MM.1S (cell line): Measurements from ENCODE around the gene TMA16.

Experiments
- DNase-seq: peaks from one replicate; pipeline ENCODE4 v3.0.0-alpha.2; 2015
- H2AFZ ChIP-seq: fragments of 300-600 bp; sonication (generic); 2 replicates; pipeline ENCODE4 v1.6.0; 2016; ENCODE audit warnings: antibody characterized with exemption, low read length
- H3F3A ChIP-seq: fragments of 300-600 bp; sonication (generic); 2 replicates; pipeline ENCODE4 v1.6.1; 2016; ENCODE audit warnings: mild to moderate bottlenecking, antibody characterized with exemption, low read length, moderate library complexity, mixed read lengths; ENCODE audit not compliant: insufficient read depth
- H3K27ac ChIP-seq: fragments of 300-600 bp; sonication (generic); 2 replicates; pipeline ENCODE4 v1.5.1; 2016; ENCODE audit warnings: mild to moderate bottlenecking, low read length
- H3K27me3 ChIP-seq: fragments of 300-600 bp; sonication (generic); replicated peaks from 2 replicates; pipeline ENCODE4 v1.6.0; 2016; ENCODE audit warnings: low read length; ENCODE audit not compliant: insufficient read depth
- H3K36me3 ChIP-seq: fragments of 300-600 bp; sonication (generic); replicated peaks from 2 replicates; pipeline ENCODE4 v1.6.1; 2016; ENCODE audit warnings: mild to moderate bottlenecking, low read length, mixed read lengths; ENCODE audit not compliant: insufficient read depth
- H3K4me1 ChIP-seq: fragments of 300-600 bp; sonication (generic); 2 replicates; pipeline ENCODE4 v1.6.1; 2016; ENCODE audit warnings: low read length, mixed read lengths
- H3K4me2 ChIP-seq: fragments of 300-600 bp; sonication (generic); 2 replicates; pipeline ENCODE4 v1.6.0; 2016; ENCODE audit warnings: low read depth, low read length
- H3K4me3 ChIP-seq: fragments of 300-600 bp; sonication (generic); 2 replicates; pipeline ENCODE4 v1.5.1; 2016; ENCODE audit warnings: low read length, mixed read lengths
- H3K79me2 ChIP-seq: fragments of 300-600 bp; sonication (generic); 2 replicates; pipeline ENCODE4 v1.6.1; 2016; ENCODE audit warnings: mixed run types, low read length, mixed read lengths
- H3K9ac ChIP-seq: fragments of 300-600 bp; sonication (generic); 2 replicates; pipeline ENCODE4 v1.6.1; 2016; ENCODE audit warnings: low read length, mixed read lengths
- H3K9me2 ChIP-seq: fragments of 300-600 bp; sonication (generic); replicated peaks from 2 replicates; pipeline ENCODE4 v1.6.1; 2016; ENCODE audit warnings: mild to moderate bottlenecking, low read length, mixed read lengths; ENCODE audit not compliant: insufficient read depth
- H3K9me3 ChIP-seq: fragments of 300-600 bp; sonication (generic); replicated peaks from 2 replicates; pipeline ENCODE4 v1.6.1; 2016; ENCODE audit warnings: mild to moderate bottlenecking, low read length, mixed read lengths; ENCODE audit not compliant: insufficient read depth
- H4K20me1 ChIP-seq: fragments of 300-600 bp; sonication (generic); 2 replicates; pipeline ENCODE4 v1.6.1; 2016; ENCODE audit warnings: mild to moderate bottlenecking, low read length, moderate library complexity, mixed read lengths; ENCODE audit not compliant: insufficient read depth
- CTCF ChIP-seq: fragments of 300-600 bp; sonication (generic); IDR thresholded peaks from 2 replicates; pipeline ENCODE4 v1.5.1; 2016; ENCODE audit warnings: antibody characterized with exemption, low read length, mixed read lengths
- EZH2 ChIP-seq: fragments of 300-600 bp; sonication (generic); optimal IDR thresholded peaks from 2 replicates; pipeline ENCODE3; 2017; ENCODE audit warnings: low read depth, mild to moderate bottlenecking, antibody characterized with exemption, low read length, mixed read lengths
- EZH2phosphoT487 ChIP-seq: fragments of 300-600 bp; sonication (generic); IDR thresholded peaks from 2 replicates; pipeline ENCODE4 v1.6.1; 2018; ENCODE audit warnings: antibody characterized with exemption, low read length

Gene TMA16

GRCh38 chr4:163470391-163470790 lies 24.1 kb upstream of the TMA16 start:
- no peak for TF ChIP-seq EZH2phosphoT487
- no peak overlapping the region for H3K4me2 ChIP-seq
- H4K20me1 ChIP-seq, result no peaks in the 10 kb centered on the region
- no peaks in the 10 kb centered on the region for H3K36me3 ChIP-seq
- H2AFZ ChIP-seq, result no peak overlapping the region
- no peaks in the 10 kb centered on the region for H3K9me2 ChIP-seq
- no peak for DNase-seq
- H3K9ac ChIP-seq, result no peak overlapping the region
- H3F3A ChIP-seq, result no peaks in the 10 kb centered on the region
- H3K27me3 ChIP-seq, result no peaks in the 10 kb centered on the region
- no peaks in the 10 kb centered on the region for H3K4me1 ChIP-seq
- no peak overlapping the region for H3K4me3 ChIP-seq
- H3K9me3 ChIP-seq, result no peaks in the 10 kb centered on the region
- no peaks in the 10 kb centered on the region for H3K79me2 ChIP-seq
- H3K27ac ChIP-seq, result no peak overlapping the region

- H4K20me1 ChIP-seq, result no peaks in the 10 kb centered on the region
- no peak overlapping the region for H3K27ac ChIP-seq
- no peak overlapping the region for H3K9ac ChIP-seq
- no peak for DNase-seq
- no peaks in the 10 kb centered on the region for H3F3A ChIP-seq
- H2AFZ ChIP-seq, result no peak overlapping the region
- H3K79me2 ChIP-seq, result no peaks in the 10 kb centered on the region
- H3K27me3 ChIP-seq, result no peaks in the 10 kb centered on the region
- H3K36me3 ChIP-seq, result no peaks in the 10 kb centered on the region
- no peak overlapping the region for H3K4me3 ChIP-seq
- H3K4me2 ChIP-seq, result no peak overlapping the region
- H3K9me2 ChIP-seq, result no peaks in the 10 kb centered on the region
- TF ChIP-seq CTCF (no peak), EZH2phosphoT487 (no peak), EZH2 (no peak)
- no peaks in the 10 kb centered on the region for H3K4me1 ChIP-seq
- no peaks in the 10 kb centered on the region for H3K9me3 ChIP-seq
Observed at GRCh38 chr4:163473130-163473529, 21.4 kb upstream of the TMA16 start.

- Histone ChIP-seq H3K9me2 (no peaks in the 10 kb centered on the region), H3K9ac (no peak within 1 kb of the TSS), H2AFZ (no peak within 1 kb of the TSS), H3K4me3 (no peak within 1 kb of the TSS), H4K20me1 (no peaks in the 10 kb centered on the region), H3K27ac (no peak within 1 kb of the TSS), H3K4me2 (no peak within 1 kb of the TSS), H3K36me3 (no peaks in the 10 kb centered on the region), H3K27me3 (no peaks in the 10 kb centered on the region), H3K4me1 (no peaks in the 10 kb centered on the region), H3F3A (no peaks in the 10 kb centered on the region), H3K79me2 (no peaks in the 10 kb centered on the region), H3K9me3 (no peaks in the 10 kb centered on the region)
- TF ChIP-seq EZH2phosphoT487, result no peak
- TF ChIP-seq EZH2, result no peak
- TF ChIP-seq CTCF, result no peak
- DNase-seq, result no peak
Observed at GRCh38 chr4:163473576-163473975, 20.9 kb upstream of the TMA16 start, which contains the start of gene TKTL2. TKTL2 (minus strand) TSS chr4:163473754; CDS start chr4:163473734, 20 bp downstream.

GRCh38 chr4:163474027-163474426 lies 20.5 kb upstream of the TMA16 start:
- H3K9me3 ChIP-seq, result no peaks in the 10 kb centered on the region
- no peaks in the 10 kb centered on the region for H3K9me2 ChIP-seq
- no peak overlapping the region for H3K4me2 ChIP-seq
- H3K27ac ChIP-seq, result no peak overlapping the region
- H3K9ac ChIP-seq, result no peak overlapping the region
- H3K4me3 ChIP-seq, result no peak overlapping the region
- DNase-seq, result no peak
- no peaks in the 10 kb centered on the region for H3K27me3 ChIP-seq
- H4K20me1 ChIP-seq, result no peaks in the 10 kb centered on the region
- no peak for TF ChIP-seq CTCF
- no peak for TF ChIP-seq EZH2
- no peak for TF ChIP-seq EZH2phosphoT487
- no peaks in the 10 kb centered on the region for H3F3A ChIP-seq
- H3K36me3 ChIP-seq, result no peaks in the 10 kb centered on the region
- H3K4me1 ChIP-seq, result no peaks in the 10 kb centered on the region
- H2AFZ ChIP-seq, result no peak overlapping the region
- no peaks in the 10 kb centered on the region for H3K79me2 ChIP-seq
